Stimulated activated CD4-positive, alpha-beta T cell treated with anti-CD3 and anti-CD28 coated beads, TNF-alpha, amount 100 ng/mL, for 48 hours (primary cell): ENCODE results near the gene PTPN2.

Source experiments
- DNase-seq, 3 donors: peaks; one replicate each; pipeline ENCODE4 v3.0.0-alpha.2; 2020; ENCODE audit warnings: low read depth in 3 of 3

PTPN2 gene

GRCh38 chr18:12747530-12748315 lies 136.3 kb downstream of the PTPN2 start:
- DNase-seq: no peak

- DNase-seq: no peak
Measured at GRCh38 chr18:12745095-12745795, 138.8 kb downstream of the PTPN2 start.

DNA sequence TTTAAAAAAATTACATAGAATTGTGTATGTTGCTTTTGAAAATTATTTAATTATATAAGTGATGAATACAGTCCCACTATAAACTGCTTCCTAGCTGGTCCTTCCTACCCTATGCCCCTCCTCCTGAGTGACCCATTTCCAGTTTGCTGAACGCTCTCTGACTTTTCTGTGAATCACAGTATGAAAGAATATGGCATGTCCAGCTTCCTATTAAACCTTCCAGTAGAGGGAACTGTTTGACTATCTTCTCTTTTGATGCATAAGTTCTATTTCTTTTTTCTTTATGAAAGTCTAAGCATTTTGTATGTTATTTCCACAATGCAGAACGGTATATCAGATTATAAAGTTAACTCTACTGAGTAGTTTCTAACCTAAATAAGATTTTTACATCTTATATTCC lies 139.9 kb downstream of the PTPN2 start:
- DNase-seq: no peak

- no peak for DNase-seq
Measured at GRCh38 chr18:12742453-12742852, 141.6 kb downstream of the PTPN2 start.
